Breast epithelium (tissue), 4 donors: ENCODE measurements around the gene GLIS2. TPM values are rescaled to one million over a fixed set of nuclear protein-coding genes. Genes with fewer than 3 reads are reported as not detected.

Source experiments
- DNase-seq, 2 donors: peaks; one replicate each; pipeline ENCODE4 v3.0.0-alpha.2; 2019; ENCODE audit warnings: low spot score in 2 of 2
- H3K27ac ChIP-seq, 2 donors: fragments of 200-600 bp; sonication (generic) in 1 of 2; one replicate each; pipeline ENCODE4 v1.5.1; 2016 to 2019; ENCODE audit warnings: mild to moderate bottlenecking in 1 of 2
- H3K27me3 ChIP-seq, 2 donors: fragments of 200-600 bp; sonication (generic) in 1 of 2; one replicate each; pipeline versions ENCODE4 v1.5.1 to v1.6.0; 2017 to 2019; ENCODE audit warnings: control low read depth in 1 of 2, mild to moderate bottlenecking in 1 of 2
- H3K36me3 ChIP-seq: fragments of 200-600 bp; one replicate; pipeline ENCODE4 v1.5.1; 2019
- H3K4me1 ChIP-seq, 2 donors: fragments of 200-600 bp; sonication (generic); one replicate each; pipeline ENCODE4 v1.5.1; 2016 to 2019; ENCODE audit warnings: control low read depth in 1 of 2
- H3K4me3 ChIP-seq, 3 donors: fragments of 200-600 bp; sonication (generic); 1 replicate in 2 of 3; 2 replicates in 1 of 3; pipeline ENCODE4 v1.5.1; 2016 to 2019; ENCODE audit warnings: mild to moderate bottlenecking in 3 of 3, moderate library complexity in 2 of 3
- H3K9me3 ChIP-seq, 2 donors: fragments of 200-600 bp; sonication (generic) in 1 of 2; one replicate each; pipeline ENCODE4 v1.5.1; 2016 to 2019; ENCODE audit warnings: control low read depth in 1 of 2
- CTCF ChIP-seq, 3 donors: fragments of 450-650 bp; IDR thresholded peaks; one replicate each; pipeline ENCODE4 v1.5.1; 2016 to 2017; ENCODE audit warnings: antibody characterized with exemption in 3 of 3, mild to moderate bottlenecking in 3 of 3, moderate library complexity in 3 of 3
- POLR2A ChIP-seq: fragments of 450-650 bp; IDR thresholded peaks from one replicate; pipeline ENCODE4 v1.6.1; 2016; ENCODE audit warnings: antibody characterized with exemption, mild to moderate bottlenecking, moderate library complexity
- POLR2AphosphoS5 ChIP-seq, 3 donors: sonication (generic); formaldehyde crosslinking; IDR thresholded peaks; one replicate each; pipeline ENCODE4 v1.6.1; 2017; ENCODE audit warnings: antibody characterized with exemption in 3 of 3
- intact Hi-C: fragments of 100-400 bp; cut with DNase I; formaldehyde crosslinking; loops from one replicate; pipeline ENCODE4 v1.15.1; 2023; ENCODE audit warnings: low total_unique reads
- total RNA-seq, 3 donors: library from RNA; depleted of rRNA; stranded (reverse); fragments of >200 nt; gene quantifications; one replicate each; pipeline ENCODE4 v1.1.0, GENCODE V29; 2016

Gene GLIS2
- total RNA-seq, 3 donors from 2014 or later = 0.96 to 3.9 (median 1.5) TPM

DNA sequence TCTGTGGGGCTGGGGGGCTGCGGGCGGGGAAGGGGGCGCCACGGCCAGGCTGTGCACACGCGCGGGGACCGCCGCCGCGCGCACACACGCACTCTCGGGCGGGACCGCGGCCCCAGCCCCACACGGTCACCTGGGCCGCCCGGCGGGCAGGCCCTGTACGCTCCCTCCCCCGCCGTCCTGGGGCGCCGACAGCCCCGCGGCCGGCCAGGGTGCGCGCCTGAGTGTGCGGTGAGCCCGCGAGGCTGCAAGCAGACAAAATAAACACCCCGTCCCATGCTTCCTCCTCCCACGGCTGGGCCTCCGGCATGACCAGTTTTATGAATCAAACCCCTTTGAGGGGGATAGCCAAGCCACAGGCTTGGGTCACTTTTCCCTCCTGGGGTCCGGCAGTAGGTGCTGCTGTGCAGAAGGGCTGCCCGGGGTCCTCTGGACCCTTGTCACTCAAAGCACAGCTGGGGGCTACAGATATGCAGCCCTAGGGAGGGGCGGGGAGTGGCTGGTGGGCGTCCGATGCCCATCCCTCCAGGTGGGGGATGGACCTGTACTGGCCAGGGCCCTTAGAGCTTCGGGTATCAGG, 56.2 kb downstream of the GLIS2 start:
- no peak for DNase-seq
- Histone ChIP-seq H3K36me3 (no peaks in the 10 kb centered on the region), H3K27ac (peak overlapping the region; percentile 91 to 97), H3K27me3 (no peaks in the 10 kb centered on the region), H3K4me1 (peaks cover 19 to 68% of the 10 kb centered on the region in 2 donors), H3K4me3 (peak overlapping the region; percentile 78 to 83 (median 82)), H3K9me3 (no peaks in the 10 kb centered on the region)
- intact Hi-C loops = no loop called here
- TF ChIP-seq POLR2A (no peak), CTCF (IDR thresholded peaks at IDR 0.05) (no peak)

- Histone ChIP-seq H3K27me3 (no peaks in the 10 kb centered on the region), H3K27ac (peak overlapping the region; percentile 91 to 97), H3K4me3 (peak overlapping the region; percentile 78 to 83 (median 82)), H3K36me3 (no peaks in the 10 kb centered on the region), H3K4me1 (peaks cover 22 to 75% of the 10 kb centered on the region in 2 donors), H3K9me3 (no peaks in the 10 kb centered on the region)
- DNase-seq = no peak
- intact Hi-C loops = no loop called here
- no peak for TF ChIP-seq POLR2AphosphoS5 (IDR thresholded peaks at IDR 0.05)
- no peak for TF ChIP-seq CTCF (IDR thresholded peaks at IDR 0.05)
- no peak for TF ChIP-seq POLR2A
These were observed 56.9 kb downstream of the GLIS2 start for GRCh38 chr16:4372578-4373355.

- TF ChIP-seq POLR2AphosphoS5 (IDR thresholded peaks at IDR 0.05) = no peak
- TF ChIP-seq CTCF (IDR thresholded peaks at IDR 0.05) = no peak
- TF ChIP-seq POLR2A = no peak
- H3K4me3 ChIP-seq = peak overlapping the region; percentile 78 to 83 (median 82)
- DNase-seq = no peak
- H3K9me3 ChIP-seq = no peaks in the 10 kb centered on the region
- intact Hi-C loops = no loop called here
- H3K27ac ChIP-seq = peak overlapping the region; percentile 91 to 97
- peaks cover 29 to 75% of the 10 kb centered on the region in 2 donors for H3K4me1 ChIP-seq
- H3K27me3 ChIP-seq = no peaks in the 10 kb centered on the region
- no peaks in the 10 kb centered on the region for H3K36me3 ChIP-seq
These were observed 57.6 kb downstream of the GLIS2 start for GRCh38 chr16:4373356-4373908.

DNA sequence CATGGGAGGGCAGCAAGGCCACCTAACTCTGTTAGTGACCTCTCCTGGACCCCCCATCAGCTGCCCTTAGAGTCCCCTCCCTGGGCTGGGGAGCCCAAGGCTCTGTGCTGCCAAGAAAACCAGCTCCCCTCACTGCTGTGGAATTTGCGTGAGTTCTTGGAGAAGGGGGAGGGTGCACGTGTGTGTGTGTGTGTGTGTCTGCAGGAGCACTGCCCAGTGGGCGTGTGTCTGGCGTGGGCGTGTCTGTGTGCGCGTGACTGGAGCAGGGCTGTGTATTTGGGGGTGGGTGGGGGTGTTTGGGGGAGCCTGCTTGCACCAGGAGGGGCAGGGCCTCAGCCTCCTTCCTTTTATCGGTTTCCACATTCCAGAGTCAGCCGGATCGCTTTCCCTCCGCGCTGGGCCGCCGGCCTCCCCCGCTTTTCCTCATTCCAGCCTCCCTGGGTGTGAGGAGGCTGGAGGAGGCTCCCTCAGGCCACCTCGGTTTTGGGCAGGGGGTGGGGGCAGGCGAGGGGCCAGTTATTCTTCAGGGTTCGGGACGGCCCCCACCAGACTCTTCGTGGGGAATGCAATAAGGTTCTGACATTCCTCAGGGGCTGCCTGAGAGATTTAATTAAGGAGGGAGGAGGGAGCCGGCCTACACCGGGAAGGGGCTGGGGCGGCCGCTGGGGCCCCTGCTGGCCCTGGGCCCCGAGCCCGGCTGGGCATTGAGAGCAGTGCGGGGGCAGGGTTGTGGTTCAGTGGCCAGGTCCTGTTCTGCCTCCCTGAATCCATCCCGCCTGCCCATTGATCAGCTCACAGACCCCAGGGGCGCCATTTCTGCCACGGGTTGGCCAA, 58.3 kb downstream of the GLIS2 start:
- intact Hi-C loops = no loop called here
- no peaks in the 10 kb centered on the region for H3K36me3 ChIP-seq
- peak overlapping the region; percentile 78 to 83 (median 82) for H3K4me3 ChIP-seq
- peak overlapping the region; percentile 91 to 97 for H3K27ac ChIP-seq
- TF ChIP-seq POLR2AphosphoS5 (IDR thresholded peaks at IDR 0.05) (peak; percentile 42 to 72 (median 60)), POLR2A (no peak)
- no peaks in the 10 kb centered on the region for H3K9me3 ChIP-seq
- H3K27me3 ChIP-seq = no peaks in the 10 kb centered on the region
- DNase-seq = peak in 1 of 2 donors; percentile 70
- H3K4me1 ChIP-seq = peaks cover 32 to 80% of the 10 kb centered on the region in 2 donors

- intact Hi-C loops = no loop called here
- Histone ChIP-seq H3K27me3 (no peaks in the 10 kb centered on the region), H3K9me3 (no peaks in the 10 kb centered on the region), H3K4me3 (peak overlapping the region; percentile 15 to 53 (median 17)), H3K4me1 (peaks cover 30 to 66% of the 10 kb centered on the region in 2 donors), H3K36me3 (no peaks in the 10 kb centered on the region), H3K27ac (peak overlapping the region; percentile 91 to 97)
- DNase-seq = no peak
- TF ChIP-seq POLR2A (no peak), CTCF (IDR thresholded peaks at IDR 0.05) (no peak), POLR2AphosphoS5 (IDR thresholded peaks at IDR 0.05) (no peak)
These were observed 59.9 kb downstream of the GLIS2 start for GRCh38 chr16:4375717-4376116.
